ENCODE measurements around the gene SPACA9. TPM values are rescaled to one million over a fixed set of nuclear protein-coding genes. Genes with fewer than 3 reads are reported as not detected.
A peak's percentile ranks its signal among the peaks of the same experiment; 100 is the strongest.

The SPACA9 gene
- total and polyA plus RNA-seq, 3 experiments from 2014 or later: 1.4 to 2.8 (median 2.6) TPM

DNA sequence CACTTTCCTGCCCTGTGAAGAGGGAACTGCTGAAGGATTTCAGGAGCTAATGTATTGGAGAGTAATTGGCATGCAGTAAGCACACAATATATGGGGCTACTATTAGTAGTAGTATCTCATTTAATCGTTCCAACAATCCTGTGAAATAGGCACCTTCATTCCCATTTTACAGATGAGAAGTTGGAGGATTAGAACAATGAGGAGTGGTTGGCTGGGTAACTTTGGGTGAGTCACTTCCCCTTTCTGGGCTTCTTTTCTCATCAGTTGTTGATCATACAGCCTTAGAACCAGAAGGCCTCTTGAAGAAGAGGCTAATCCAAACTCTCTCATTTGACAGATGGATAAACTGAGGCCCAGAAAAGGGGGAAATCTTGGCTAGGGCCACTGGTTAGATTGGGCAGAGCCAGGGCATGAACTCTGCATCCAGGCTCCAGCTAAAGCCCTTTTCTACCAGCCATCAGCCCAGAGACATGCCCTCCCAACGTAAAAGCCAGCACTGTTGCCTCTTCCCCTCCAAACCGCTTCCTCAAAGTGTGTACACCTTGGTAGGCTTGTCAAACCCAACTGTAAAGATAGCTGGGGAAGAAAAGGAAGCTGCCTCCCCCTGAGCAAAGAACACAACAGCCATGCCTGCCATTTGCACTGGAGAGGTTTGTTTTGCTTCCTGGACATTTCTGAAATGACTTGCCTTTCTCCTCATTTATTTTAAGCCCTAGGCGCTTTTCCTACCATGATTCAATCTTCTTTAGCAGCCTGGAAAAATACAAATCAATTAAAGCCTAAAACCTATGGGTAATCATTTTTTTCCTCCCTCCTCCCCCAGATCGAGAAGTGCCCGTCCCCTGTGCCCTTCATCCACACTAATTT, 992 bp downstream of the SPACA9 start:
- peaks cover 5% of the 10 kb centered on the region for H3K4me1 ChIP-seq (ENCODE audit: insufficient read depth, low read length)
- no peak overlapping the region for H3K27ac ChIP-seq (ENCODE audit: low read depth, low read length)
- H3K4me3 ChIP-seq (ENCODE audit: low read length): no peak overlapping the region
- H3K27ac Mint-ChIP-seq: peak overlapping the region; percentile 81 to 97 (median 90)
- peak in 1 of 5 donors; percentile 18 for DNase-seq
- ChIA-PET CTCF (interaction anchor here (1.0 to 1.4 kb wide), 2 partner anchors 20 to 22 kb away, joined by 4 read pairs; no protein-coding TSS in a partner anchor), POLR2A (interaction anchor here (0.8 to 1.1 kb wide), 2 partner anchors 29 to 320 kb away, joined by 3 to 5 read pairs; no protein-coding TSS in a partner anchor)
- no peaks in the 10 kb centered on the region for H3K9me3 ChIP-seq (ENCODE audit: low read length)
- H3K27me3 ChIP-seq (ENCODE audit: insufficient read depth, low read length, poor library complexity, severe bottlenecking): no peaks in the 10 kb centered on the region
- no peaks in the 10 kb centered on the region for H3K36me3 Mint-ChIP-seq
- peak overlapping the region; percentile 76 to 90 (median 83) for H3K4me3 Mint-ChIP-seq
- peaks cover 14 to 26% (median 16%) of the 10 kb centered on the region in 3 donors for H3K4me1 Mint-ChIP-seq
- H3K27me3 Mint-ChIP-seq: peaks cover 0 to 2% of the 10 kb centered on the region in 2 donors
- H3K9me3 Mint-ChIP-seq: no peaks in the 10 kb centered on the region
- H3K36me3 ChIP-seq (ENCODE audit: insufficient read depth, low read length): no peaks in the 10 kb centered on the region

DNA sequence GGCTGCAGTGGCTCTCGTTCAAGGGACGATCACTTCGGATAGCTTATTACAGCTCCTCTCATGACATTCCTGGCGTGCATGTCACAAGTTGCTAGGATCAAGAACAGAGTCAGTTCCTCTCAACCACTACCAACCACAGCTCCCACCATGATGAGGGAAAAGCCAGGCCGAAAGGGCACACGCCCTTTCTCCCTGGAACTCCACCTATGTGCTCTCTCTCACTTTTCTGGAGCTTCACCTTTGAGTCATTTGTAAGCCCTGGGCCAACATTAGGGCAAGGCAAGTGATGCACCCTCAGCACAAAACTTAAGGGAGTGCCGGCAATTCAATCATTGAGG, 1.6 kb downstream of the SPACA9 start:
- ChIA-PET POLR2A (interaction anchor here (0.8 kb wide), 1 partner anchor 320 kb away, joined by 5 read pairs; no protein-coding TSS in a partner anchor), CTCF (no interaction called here)
- H3K4me3 Mint-ChIP-seq: peak overlapping the region in 6 of 7 donors; percentile 52 to 90 (median 82)
- Histone ChIP-seq H3K36me3 (ENCODE audit: insufficient read depth, low read length) (no peaks in the 10 kb centered on the region), H3K4me3 (ENCODE audit: low read length) (no peak overlapping the region), H3K4me1 (ENCODE audit: insufficient read depth, low read length) (peaks cover 5% of the 10 kb centered on the region), H3K27ac (ENCODE audit: low read depth, low read length) (no peak overlapping the region), H3K27me3 (ENCODE audit: insufficient read depth, low read length, poor library complexity, severe bottlenecking) (no peaks in the 10 kb centered on the region), H3K9me3 (ENCODE audit: low read length) (no peaks in the 10 kb centered on the region)
- peak in 1 of 5 donors; percentile 18 for DNase-seq
- H3K27me3 Mint-ChIP-seq: peaks cover 0 to 2% of the 10 kb centered on the region in 2 donors
- H3K27ac Mint-ChIP-seq: peak overlapping the region in 3 of 8 donors; percentile 36 to 90 (median 87)
- peaks cover 14 to 26% (median 16%) of the 10 kb centered on the region in 3 donors for H3K4me1 Mint-ChIP-seq
- no peaks in the 10 kb centered on the region for H3K36me3 Mint-ChIP-seq
- H3K9me3 Mint-ChIP-seq: no peaks in the 10 kb centered on the region

DNA sequence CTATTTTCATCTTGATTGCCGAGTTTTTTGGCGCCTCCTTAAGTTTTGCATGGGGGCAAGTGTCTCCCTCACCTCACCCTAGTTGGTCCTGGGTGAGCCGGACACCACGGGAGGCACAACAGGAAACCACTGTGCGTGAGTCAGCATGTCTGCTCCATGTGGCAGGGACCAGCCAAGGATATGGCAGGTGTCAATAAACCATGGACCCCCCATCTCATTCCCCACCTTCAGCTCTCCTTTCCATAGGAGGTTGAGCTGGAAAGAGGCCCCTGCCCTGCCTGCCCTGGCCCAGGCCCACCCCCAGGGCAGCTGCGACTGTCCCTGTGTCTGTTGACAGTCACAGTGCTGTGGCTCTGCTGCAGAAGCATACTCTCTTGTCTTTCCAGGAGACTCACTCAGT, 3.1 kb downstream of the SPACA9 start:
- H3K9me3 Mint-ChIP-seq: no peaks in the 10 kb centered on the region
- ChIA-PET CTCF (no interaction called here), POLR2A (interaction anchor here (1.2 kb wide), 1 partner anchor 26 kb away, joined by 10 read pairs; no protein-coding TSS in a partner anchor)
- peak in 1 of 5 donors; percentile 12 for DNase-seq
- H3K27me3 Mint-ChIP-seq: no peaks in the 10 kb centered on the region
- Histone ChIP-seq H3K4me3 (ENCODE audit: low read length) (no peak overlapping the region), H3K36me3 (ENCODE audit: insufficient read depth, low read length) (no peaks in the 10 kb centered on the region), H3K9me3 (ENCODE audit: low read length) (no peaks in the 10 kb centered on the region), H3K27me3 (ENCODE audit: insufficient read depth, low read length, poor library complexity, severe bottlenecking) (no peaks in the 10 kb centered on the region), H3K4me1 (ENCODE audit: insufficient read depth, low read length) (peaks cover 5% of the 10 kb centered on the region), H3K27ac (ENCODE audit: low read depth, low read length) (no peak overlapping the region)
- peaks cover 14 to 26% (median 16%) of the 10 kb centered on the region in 3 donors for H3K4me1 Mint-ChIP-seq
- H3K4me3 Mint-ChIP-seq: peak overlapping the region in 1 of 7 donors; percentile 65
- H3K36me3 Mint-ChIP-seq: no peaks in the 10 kb centered on the region
- H3K27ac Mint-ChIP-seq: peak overlapping the region in 1 of 8 donors; percentile 32

DNA sequence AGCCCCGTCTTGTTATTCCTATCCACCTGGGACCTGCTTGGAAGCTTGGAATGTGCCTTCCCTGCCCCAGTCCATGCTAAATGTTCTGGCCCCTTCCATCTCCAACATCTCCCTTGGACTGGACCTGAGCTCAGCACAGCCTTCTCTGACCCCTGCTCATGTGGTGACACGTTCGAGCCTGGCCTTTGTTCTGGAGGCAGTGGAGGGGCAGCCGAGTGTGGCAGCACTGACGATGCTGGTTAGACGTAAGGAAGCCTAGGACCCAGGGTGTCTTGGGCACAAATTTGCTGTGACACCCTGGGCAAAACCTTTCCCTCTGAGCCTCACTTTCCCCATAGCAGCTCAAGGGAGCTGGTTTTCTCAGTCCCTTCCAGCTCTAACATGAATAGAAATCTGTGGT, 3.9 kb downstream of the SPACA9 start:
- peaks cover 1% of the 10 kb centered on the region for H3K4me1 ChIP-seq (ENCODE audit: insufficient read depth, low read length)
- Mint-ChIP-seq H3K27ac (peak overlapping the region in 2 of 8 donors; percentile 50 to 77), H3K4me1 (peaks cover 14 to 20% (median 16%) of the 10 kb centered on the region in 3 donors), H3K4me3 (peak overlapping the region in 1 of 7 donors; percentile 65), H3K36me3 (no peaks in the 10 kb centered on the region), H3K9me3 (no peaks in the 10 kb centered on the region), H3K27me3 (no peaks in the 10 kb centered on the region)
- no peaks in the 10 kb centered on the region for H3K27me3 ChIP-seq (ENCODE audit: insufficient read depth, low read length, poor library complexity, severe bottlenecking)
- ChIA-PET POLR2A (no interaction called here), CTCF (no interaction called here)
- no peaks in the 10 kb centered on the region for H3K36me3 ChIP-seq (ENCODE audit: insufficient read depth, low read length)
- no peak overlapping the region for H3K4me3 ChIP-seq (ENCODE audit: low read length)
- H3K9me3 ChIP-seq (ENCODE audit: low read length): no peaks in the 10 kb centered on the region
- no peak overlapping the region for H3K27ac ChIP-seq (ENCODE audit: low read depth, low read length)
- DNase-seq: peak in 1 of 5 donors; percentile 21

DNA sequence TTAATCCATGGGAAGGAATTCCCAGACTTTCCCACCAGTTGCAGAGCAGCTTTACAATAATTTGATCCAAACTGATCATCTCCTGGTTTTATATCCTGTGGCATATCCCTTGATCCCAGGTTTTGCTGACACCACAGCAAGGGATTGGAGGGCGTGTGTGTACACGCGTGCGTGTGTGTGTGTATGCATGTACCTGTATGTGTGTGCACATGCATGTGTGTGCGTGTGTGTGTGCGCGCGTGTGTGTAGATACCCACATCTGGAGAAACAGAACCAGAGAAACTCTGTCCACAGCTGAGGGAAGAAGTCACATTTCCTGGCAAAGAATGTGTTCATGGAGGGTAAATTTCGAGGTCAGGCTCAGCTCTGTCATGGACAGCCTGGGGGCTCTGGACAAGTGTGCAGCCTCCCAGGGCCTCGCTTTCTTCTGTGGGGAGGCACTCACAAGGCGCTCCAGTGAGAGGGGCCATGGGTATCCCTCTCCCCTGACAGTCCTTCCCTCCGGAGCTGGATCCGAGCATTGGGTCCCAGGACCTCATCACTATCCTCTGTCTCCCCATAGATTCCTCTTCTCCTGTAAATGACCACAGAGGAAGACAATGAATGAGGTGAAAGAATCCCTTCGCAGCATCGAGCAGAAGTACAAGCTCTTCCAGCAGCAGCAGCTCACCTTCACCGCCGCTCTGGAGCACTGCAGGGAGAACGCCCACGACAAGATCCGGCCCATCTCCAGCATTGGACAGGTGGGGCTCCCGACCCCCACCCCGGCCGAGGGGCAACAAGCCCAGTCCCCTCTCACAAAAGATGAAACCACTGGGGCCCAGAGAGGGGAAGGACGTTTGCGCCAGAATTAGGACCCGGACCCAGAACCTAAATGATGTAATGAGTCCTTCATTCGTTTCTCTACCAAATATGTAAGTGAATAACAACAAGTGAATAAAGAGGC, 4.9 kb downstream of the SPACA9 start:
- no peaks in the 10 kb centered on the region for H3K27me3 Mint-ChIP-seq
- H3K36me3 Mint-ChIP-seq: no peaks in the 10 kb centered on the region
- Histone ChIP-seq H3K9me3 (ENCODE audit: low read length) (no peaks in the 10 kb centered on the region), H3K27ac (ENCODE audit: low read depth, low read length) (no peak overlapping the region), H3K36me3 (ENCODE audit: insufficient read depth, low read length) (no peaks in the 10 kb centered on the region), H3K4me1 (ENCODE audit: insufficient read depth, low read length) (peaks cover 3% of the 10 kb centered on the region), H3K27me3 (ENCODE audit: insufficient read depth, low read length, poor library complexity, severe bottlenecking) (no peaks in the 10 kb centered on the region), H3K4me3 (ENCODE audit: low read length) (no peak overlapping the region)
- peak overlapping the region in 1 of 7 donors; percentile 44 for H3K4me3 Mint-ChIP-seq
- no peak for DNase-seq
- no peaks in the 10 kb centered on the region for H3K9me3 Mint-ChIP-seq
- ChIA-PET POLR2A (no interaction called here), CTCF (no interaction called here)
- peaks cover 14 to 18% (median 17%) of the 10 kb centered on the region in 3 donors for H3K4me1 Mint-ChIP-seq
- H3K27ac Mint-ChIP-seq: peak overlapping the region in 1 of 8 donors; percentile 63

DNA sequence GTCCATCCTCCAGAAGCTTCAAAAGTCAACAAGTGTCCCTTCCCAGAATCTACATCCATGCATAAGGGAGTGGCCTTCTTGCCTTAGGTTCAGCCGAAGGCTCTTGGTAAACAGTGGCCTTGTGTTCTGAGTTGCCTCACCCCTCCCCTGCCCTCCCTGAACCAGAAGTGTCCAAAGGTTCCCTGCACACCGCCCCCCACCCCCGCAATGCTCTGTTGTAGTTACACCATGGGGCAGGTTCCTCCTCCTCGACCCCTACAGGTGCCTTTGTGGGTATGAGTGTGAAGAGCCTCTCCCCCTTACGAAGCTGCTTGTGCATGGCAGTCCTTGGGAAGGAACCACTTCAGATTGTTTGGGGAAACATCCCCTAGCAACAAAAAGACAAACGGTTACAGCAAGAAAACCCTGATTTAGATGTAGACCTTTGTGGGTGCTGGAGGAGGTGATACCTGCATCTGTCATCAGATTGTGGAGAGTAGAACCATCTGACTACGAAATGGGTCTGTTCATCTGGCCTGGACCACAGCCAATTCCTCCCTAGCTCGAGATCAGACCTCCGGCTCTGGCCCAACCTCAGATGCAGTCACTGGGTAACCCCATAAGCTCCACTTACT, 7.1 kb downstream of the SPACA9 start:
- DNase-seq: no peak
- H3K27me3 Mint-ChIP-seq: no peaks in the 10 kb centered on the region
- ChIA-PET CTCF (no interaction called here), POLR2A (interaction anchor here (0.6 kb wide), 1 partner anchor 1434 kb away, joined by 3 read pairs; no protein-coding TSS in a partner anchor)
- peaks cover 3% of the 10 kb centered on the region for H3K4me1 ChIP-seq (ENCODE audit: insufficient read depth, low read length)
- H3K9me3 ChIP-seq (ENCODE audit: low read length): no peaks in the 10 kb centered on the region
- H3K4me3 ChIP-seq (ENCODE audit: low read length): no peak overlapping the region
- no peak overlapping the region for H3K4me3 Mint-ChIP-seq
- peak overlapping the region in 2 of 8 donors; percentile 29 to 61 for H3K27ac Mint-ChIP-seq
- peaks cover 0 to under 1% (median 0%) of the 10 kb centered on the region in 3 donors for H3K36me3 Mint-ChIP-seq
- H3K9me3 Mint-ChIP-seq: no peaks in the 10 kb centered on the region
- no peaks in the 10 kb centered on the region for H3K36me3 ChIP-seq (ENCODE audit: insufficient read depth, low read length)
- peaks cover 6 to 7% (median 6%) of the 10 kb centered on the region in 3 donors for H3K4me1 Mint-ChIP-seq
- no peaks in the 10 kb centered on the region for H3K27me3 ChIP-seq (ENCODE audit: insufficient read depth, low read length, poor library complexity, severe bottlenecking)
- no peak overlapping the region for H3K27ac ChIP-seq (ENCODE audit: low read depth, low read length)

DNA sequence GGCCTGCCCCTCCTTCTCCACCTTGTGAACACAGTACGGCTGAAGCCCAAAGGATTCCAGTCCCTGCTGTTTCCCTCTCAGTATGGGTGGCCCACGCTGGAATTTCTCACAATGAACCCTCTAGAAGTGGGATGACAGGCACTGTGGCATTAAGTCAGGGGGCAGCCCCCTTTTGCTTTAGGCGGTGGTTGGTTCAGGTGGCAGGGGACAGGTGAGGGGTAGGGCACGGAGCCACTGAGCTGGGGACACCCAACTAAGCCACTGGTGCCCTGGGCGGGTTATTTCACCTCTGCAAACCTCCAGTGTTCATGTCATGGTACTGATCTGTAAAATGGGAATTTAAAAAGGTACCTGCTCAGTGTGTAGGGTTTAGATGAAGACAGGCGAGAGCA, 7.6 kb downstream of the SPACA9 start:
- H3K4me3 Mint-ChIP-seq: no peak overlapping the region
- ChIA-PET POLR2A (interaction anchor here (0.6 kb wide), 1 partner anchor 1434 kb away, joined by 3 read pairs; no protein-coding TSS in a partner anchor), CTCF (no interaction called here)
- H3K27ac Mint-ChIP-seq: peak overlapping the region in 2 of 8 donors; percentile 29 to 61
- H3K4me3 ChIP-seq (ENCODE audit: low read length): no peak overlapping the region
- peaks cover 3% of the 10 kb centered on the region for H3K4me1 ChIP-seq (ENCODE audit: insufficient read depth, low read length)
- H3K9me3 ChIP-seq (ENCODE audit: low read length): no peaks in the 10 kb centered on the region
- no peaks in the 10 kb centered on the region for H3K27me3 Mint-ChIP-seq
- peaks cover 0 to 1% (median 0%) of the 10 kb centered on the region in 3 donors for H3K36me3 Mint-ChIP-seq
- H3K36me3 ChIP-seq (ENCODE audit: insufficient read depth, low read length): no peaks in the 10 kb centered on the region
- H3K9me3 Mint-ChIP-seq: no peaks in the 10 kb centered on the region
- H3K27ac ChIP-seq (ENCODE audit: low read depth, low read length): no peak overlapping the region
- no peak for DNase-seq
- peaks cover 6 to 7% (median 6%) of the 10 kb centered on the region in 3 donors for H3K4me1 Mint-ChIP-seq
- no peaks in the 10 kb centered on the region for H3K27me3 ChIP-seq (ENCODE audit: insufficient read depth, low read length, poor library complexity, severe bottlenecking)

Data from CD8-positive, alpha-beta memory T cell (primary cell).